GM21576 (cell line): Measurements from ENCODE around the gene TRIM3.
A peak's percentile ranks its signal among the peaks of the same experiment; 100 is the strongest.

Experiments used
- ATAC-seq: cut with Tn5 transposase; IDR thresholded peaks from one replicate; pipeline ENCODE4 v1.9.1; 2021; ENCODE audit warnings: mild to moderate bottlenecking, moderate library complexity; ENCODE audit not compliant: unreplicated experiment

The TRIM3 gene

DNA sequence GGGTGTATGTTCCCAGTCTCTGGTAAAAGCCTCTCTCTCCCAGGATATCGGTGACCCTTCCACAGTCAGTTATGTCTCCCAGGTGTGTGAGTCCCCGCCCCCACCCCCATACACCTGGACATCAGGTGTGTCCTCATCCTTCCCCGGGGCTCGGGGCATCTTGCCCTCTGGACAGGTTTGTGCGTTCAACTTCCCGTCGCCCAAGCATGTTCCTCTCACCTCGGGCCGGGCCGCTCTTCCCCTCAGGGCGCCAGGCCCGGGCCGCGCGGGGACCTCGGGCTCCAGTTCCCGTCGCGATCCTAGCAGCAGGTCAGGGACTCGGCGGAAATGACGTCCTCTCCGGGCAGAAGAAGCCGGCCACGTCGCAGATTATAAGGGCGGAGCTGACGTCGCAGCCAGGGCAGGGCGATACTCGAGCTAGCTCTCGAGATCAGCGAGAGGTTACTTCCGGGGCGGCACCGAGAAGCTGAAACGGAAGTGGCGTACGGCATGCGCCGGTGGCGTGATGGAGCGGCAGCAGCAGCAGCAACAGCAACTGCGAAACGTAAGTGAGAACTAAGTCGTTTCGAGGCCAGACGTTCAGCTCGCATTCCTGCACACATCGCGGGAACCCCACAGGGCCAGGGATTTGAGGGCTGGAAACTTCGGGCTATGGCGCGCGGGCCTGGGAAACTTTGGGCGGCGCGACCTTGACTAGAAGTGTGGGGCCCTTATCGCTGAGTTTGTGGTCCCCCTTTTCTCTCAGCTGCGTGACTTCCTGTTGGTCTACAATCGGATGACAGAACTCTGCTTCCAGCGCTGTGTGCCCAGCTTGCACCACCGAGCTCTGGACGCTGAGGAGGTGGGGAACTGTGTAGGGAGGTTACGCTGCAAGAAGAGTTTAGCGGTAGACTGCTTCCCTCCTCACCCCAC is 7.5 kb upstream of the TRIM3 start, which contains the start of the genes ARFIP2 and TIMM10B:
ARFIP2 (minus strand) TSS at position 320 of the 912 bp plus-strand sequence. CDS start 910 bp downstream, outside the sequence.
TIMM10B (plus strand) TSS at position 490 of the 912 bp plus-strand sequence; CDS start at position 506, 16 bp downstream.
- peak; percentile 99 for ATAC-seq

- no peak for ATAC-seq
Observed at GRCh38 chr11:6480299-6480914, 6.7 kb upstream of the TRIM3 start.

GRCh38 chr11:6476571-6476970 is 2.8 kb upstream of the TRIM3 start:
- no peak for ATAC-seq

GRCh38 chr11:6475936-6476335 is 2.2 kb upstream of the TRIM3 start:
- ATAC-seq, result no peak

DNA sequence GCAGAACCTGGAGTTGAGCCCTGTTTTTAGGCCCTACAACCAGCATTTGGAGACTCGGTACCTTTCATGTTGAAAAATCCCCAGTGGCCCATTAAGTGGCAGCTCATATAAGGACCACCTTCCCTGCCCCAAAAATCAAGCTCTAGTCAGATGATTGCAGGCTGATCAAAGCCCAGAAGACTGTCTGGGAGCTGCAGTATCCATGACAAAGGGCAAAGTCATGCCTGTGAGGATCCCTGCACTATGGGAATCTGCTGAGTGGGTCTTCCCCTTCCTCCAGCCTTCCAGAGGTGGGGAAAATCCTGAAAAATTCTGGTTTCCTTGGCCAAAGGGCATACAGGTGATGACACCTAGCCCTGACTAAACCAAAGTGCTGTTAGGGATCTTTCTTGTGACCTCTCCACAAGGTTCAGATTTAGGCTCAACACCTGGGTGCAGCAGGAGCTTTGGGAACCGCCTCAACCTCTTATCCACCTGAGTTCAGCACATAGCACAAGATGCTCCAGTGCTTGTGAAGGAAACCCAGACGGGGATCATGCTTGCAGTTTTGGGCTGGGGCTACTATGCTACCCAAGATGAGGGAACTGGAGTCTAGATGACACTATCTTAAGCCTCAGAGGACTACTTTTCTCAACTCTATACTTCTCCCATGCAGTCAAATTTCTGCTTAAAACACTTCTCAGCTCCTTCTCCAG is 1.2 kb upstream of the TRIM3 start:
- ATAC-seq, result no peak

- ATAC-seq, result no peak
Observed at GRCh38 chr11:6474413-6474792, 662 bp upstream of the TRIM3 start.

- ATAC-seq, result no peak
Observed at GRCh38 chr11:6472934-6473333, 807 bp downstream of the TRIM3 start.

- no peak for ATAC-seq
Observed at GRCh38 chr11:6469599-6469998, 4.1 kb downstream of the TRIM3 start.

DNA sequence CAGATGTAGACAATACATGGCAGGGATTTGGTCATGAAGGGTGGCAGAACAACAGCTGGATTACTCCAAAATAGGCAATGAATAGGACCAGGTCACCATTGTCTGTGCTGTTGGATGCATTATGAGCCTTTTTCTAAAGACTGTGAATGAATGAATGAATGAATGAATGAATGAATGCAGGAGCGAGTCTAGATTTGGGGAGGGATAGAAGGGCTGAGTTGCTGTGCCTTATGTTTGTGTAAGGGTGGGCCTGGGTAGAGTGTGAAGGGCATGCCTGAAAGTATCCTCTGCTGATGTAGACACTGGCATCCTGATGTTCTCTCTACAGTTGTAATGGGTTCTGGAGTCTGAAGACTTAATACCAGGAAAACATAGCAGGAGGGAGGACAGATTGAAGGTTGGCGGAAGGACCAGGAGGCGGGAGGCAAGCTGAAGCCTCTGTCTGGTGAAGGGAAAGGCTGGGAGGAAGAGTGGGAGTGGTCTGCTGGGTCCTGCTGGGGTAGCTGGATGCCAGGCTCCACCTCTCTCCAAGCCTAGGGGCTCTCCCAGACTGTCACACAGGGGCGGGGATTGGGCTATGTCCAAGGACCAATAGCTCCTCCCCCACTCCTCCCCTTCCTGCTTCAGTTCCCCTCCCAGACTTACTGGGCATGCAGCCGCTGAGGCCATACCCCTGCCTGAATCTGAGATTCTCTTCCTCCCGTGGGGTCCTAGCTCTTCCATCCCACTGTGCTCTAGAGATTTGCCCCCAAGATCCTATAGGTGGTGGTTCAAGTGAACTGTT is 4.8 kb downstream of the TRIM3 start:
- peak; percentile 85 for ATAC-seq

DNA sequence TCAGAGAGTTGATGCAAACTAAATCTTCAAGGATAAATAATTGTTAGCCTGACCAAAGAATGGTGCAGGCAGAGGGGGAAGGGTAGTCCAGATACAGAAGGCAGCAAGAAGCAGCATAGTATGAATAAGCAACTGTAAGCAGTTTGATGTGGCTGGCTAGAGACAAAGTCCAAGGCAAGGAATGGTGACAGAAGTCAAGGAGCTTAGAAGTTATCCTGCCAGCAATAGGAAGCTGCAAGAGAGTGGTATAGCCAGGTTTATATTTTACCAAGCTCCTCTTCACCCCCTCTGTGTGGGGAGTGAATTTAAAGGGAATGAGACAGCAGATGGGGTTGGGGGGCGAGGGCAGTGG is 14.7 kb downstream of the TRIM3 start:
- ATAC-seq, result no peak

GRCh38 chr11:6458352-6459098 is 15.2 kb downstream of the TRIM3 start:
- no peak for ATAC-seq

DNA sequence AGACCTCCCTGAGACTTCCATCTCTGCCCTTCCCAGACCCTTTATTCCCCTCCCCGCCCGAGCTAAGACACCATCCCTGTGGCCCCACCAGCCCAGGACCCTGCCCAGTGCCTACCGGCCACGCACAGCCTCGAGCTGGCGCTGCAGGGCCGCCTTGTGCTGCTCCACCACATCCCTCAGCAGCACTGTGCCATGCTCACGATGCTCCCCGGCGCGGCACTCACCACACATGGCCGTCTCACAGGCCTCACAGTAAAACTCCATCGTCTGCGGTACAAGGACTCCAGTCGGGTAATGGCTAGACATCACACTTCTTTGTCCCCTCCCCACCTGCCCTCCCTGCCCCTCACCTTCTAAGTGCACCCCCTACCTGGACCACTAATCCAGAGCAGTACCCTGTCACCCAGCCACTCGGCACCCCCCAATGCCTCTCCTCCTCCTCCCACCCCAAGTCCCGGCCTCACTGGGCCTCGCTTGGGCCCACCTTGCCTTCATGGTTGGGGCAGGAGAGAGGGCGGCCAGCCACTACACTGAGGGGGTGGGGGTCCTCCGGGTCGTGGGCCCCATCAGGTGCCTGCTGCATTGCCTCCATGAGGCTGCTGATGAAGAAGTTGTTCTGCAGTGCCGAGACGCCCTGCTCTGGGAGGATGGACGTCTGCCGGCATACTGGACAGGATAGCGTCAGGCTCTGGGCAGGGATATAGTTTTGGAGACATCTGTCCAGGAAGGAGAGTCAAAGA is 16.0 kb downstream of the TRIM3 start:
- ATAC-seq, result no peak

- no peak for ATAC-seq
Observed at GRCh38 chr11:6456361-6457073, 17.2 kb downstream of the TRIM3 start.

DNA sequence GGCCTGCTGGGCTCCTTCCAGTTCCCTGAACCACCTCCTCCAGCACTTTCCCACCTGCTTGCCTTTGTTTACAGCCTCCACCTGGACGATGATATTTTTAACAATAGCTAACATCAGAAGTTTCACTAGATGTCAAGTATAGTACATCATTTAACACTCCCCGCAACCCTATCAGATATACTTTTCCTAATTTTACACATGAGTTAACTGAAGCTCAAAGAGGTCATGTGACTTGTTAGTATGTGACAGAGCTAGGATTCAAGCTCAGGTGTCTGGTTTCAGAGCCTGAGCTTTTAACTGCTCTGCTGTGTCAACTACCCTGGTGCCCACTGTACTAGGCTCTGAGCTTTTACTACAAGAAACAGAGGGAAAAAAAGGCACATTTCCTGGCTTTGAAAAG is 18.7 kb downstream of the TRIM3 start:
- no peak for ATAC-seq

DNA sequence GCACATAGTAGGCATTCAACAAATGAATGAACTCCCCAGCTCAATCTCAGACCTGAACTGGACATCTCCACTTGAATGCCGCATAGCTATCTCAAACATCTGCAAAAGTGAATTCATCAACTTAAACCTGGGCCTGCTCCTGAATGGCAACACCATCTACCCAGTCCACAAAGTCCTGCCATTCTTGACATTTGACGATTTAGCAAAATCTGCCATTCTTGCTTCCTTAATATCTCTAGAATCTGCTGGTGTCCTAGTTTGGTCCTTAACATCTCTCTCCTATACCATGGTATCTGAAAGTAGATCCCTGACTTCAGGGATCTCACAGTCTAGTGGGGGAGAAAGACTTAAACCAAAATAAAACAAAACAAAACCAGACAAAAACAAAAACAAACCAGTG is 20.6 kb downstream of the TRIM3 start:
- ATAC-seq, result no peak

DNA sequence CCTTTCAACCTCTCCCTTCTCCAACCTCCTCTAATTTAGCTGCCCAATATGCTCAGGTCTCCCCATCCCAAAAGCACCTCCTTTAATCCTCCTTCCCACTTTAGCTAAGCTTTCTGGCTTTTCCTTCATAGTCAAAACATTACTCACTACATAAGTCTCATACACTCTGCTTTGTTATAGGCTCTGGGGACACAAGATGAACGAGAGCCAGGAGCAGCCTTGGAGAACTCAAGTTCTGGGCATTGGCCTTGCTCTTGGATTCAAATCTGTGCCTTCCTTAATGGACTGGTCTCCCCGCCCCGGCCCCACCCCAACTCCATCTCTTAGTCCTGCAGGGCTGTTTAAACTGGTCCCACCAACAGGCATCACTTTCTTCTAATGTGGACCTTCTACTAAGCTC is 21.5 kb downstream of the TRIM3 start:
- ATAC-seq, result no peak

- no peak for ATAC-seq
Observed at GRCh38 chr11:6448574-6448973, 25.2 kb downstream of the TRIM3 start.

DNA sequence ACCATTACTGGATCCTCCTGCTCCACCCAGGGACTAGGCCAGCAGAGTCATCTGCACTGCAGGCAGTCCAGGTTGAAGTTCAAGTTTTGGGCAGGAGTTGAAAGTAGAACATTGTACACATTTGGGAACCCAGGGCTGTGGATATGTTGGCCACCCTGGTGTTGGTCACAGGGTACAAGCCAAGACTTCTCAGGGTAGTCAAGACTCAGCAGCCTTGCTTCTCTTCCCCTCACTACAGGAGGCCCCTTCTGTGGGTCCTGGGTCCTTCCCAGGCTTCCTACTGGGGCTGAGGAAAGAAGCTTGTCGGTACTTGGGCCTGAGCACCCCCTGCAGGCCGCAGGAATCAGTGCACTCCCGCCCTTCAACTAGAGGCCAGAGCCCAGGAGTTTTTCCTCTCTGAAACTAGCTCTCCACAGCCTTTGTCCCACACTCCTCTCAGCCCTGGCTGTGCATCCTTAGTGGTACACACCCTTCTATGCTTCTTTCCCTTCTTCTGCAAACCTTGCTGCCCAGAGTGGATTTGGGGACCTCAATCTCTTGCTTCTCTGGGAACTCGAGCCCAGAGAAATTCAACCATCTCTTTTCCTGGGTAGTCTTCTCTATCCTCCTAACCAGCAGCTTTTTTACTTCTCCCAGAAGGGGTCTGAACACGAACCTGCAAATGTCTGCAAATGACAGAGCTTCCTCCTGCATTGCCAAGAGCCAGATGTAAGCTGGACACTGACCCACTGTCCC is 30.3 kb downstream of the TRIM3 start:
- peak; percentile 77 for ATAC-seq
